Measurements from ENCODE around the gene SYNE1. TPM values are rescaled to one million over a fixed set of nuclear protein-coding genes. Genes with fewer than 3 reads are reported as not detected.

SYNE1 gene
- total and polyA plus RNA-seq, 10 of the 15 experiments (the other 5 are each of a cell fraction or from before 2014, with no cell fraction given), result 2.3 to 28.7 (median 14.1) TPM

DNA sequence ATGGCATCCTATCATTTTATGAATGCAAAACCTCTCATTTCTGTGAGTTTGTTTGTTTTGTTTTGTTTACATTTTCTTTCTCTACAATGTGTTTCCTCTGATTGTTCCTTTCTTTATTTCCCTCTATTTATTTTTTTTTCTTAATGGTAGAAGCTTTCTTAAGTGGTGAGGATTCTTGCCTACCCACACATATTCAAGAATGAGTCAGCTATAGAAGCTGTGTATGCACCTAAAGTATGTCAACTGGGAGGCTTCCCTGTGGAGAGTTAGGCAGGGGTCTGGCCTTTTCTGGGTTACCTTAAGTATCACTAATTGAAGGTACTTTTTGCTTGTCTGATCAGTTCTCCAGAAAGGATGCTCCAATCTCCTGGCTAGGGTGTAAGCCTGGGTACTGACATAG lies 475.7 kb downstream of the SYNE1 start:
- POLR2A ChIA-PET, result no interaction called here
- H3K4me1 ChIP-seq (ENCODE audit: control insufficient read depth, insufficient read depth, low read length), result peaks cover 7% of the 10 kb centered on the region; the same call in 1 of the 2 replicates
- in situ Hi-C loops (cut with MboI) (no loop called here), intact Hi-C loops (cut with micrococcal nuclease; ENCODE audit: unreplicated experiment) (no loop called here)
- FAIRE-seq (no peak), ATAC-seq (peak; percentile 74), DNase-seq (ENCODE audit: low read depth, low spot score) (no peak)
- H3K9ac ChIP-seq (ENCODE audit: control insufficient read depth, insufficient read depth, low read length), result no peak overlapping the region
- RAD21 ChIA-PET (ENCODE audit: unreplicated experiment), result interaction anchor here (1.2 kb wide), 1 partner anchor 9 kb away, joined by 3 read pairs; no protein-coding TSS in a partner anchor
- no peak overlapping the region for H3K4me2 ChIP-seq (ENCODE audit: control insufficient read depth, insufficient read depth)
- no peaks in the 10 kb centered on the region for H4K20me1 ChIP-seq (ENCODE audit: control insufficient read depth, insufficient read depth)
- H3K36me3 ChIP-seq (ENCODE audit: control insufficient read depth in 2 of 2, insufficient read depth in 2 of 2, low read length in 1 of 2), result no peaks in the 10 kb centered on the region; a peak in 1 of 4 replicates
- CTCF ChIA-PET, result interaction anchor here (0.6 to 1.3 kb wide), 3 partner anchors 37 to 177 kb away, joined by 3 to 5 read pairs (median 4); no protein-coding TSS in a partner anchor
- SMC1A ChIA-PET (ENCODE audit: uncharacterized antibody, unreplicated experiment), result interaction anchor here (0.9 to 3.0 kb wide), 3 partner anchors 9 to 39 kb away, joined by 3 to 18 read pairs (median 4); no protein-coding TSS in a partner anchor
- TF ChIP-seq NFYA (IDR thresholded peaks at IDR 0.05; ENCODE audit: borderline replicate concordance, low read depth, low read length) (no peak), IKZF1 (conservative IDR thresholded peaks at IDR 0.05) (peak; percentile 35; the same call in 1 of the 2 replicates), RUNX3 (IDR thresholded peaks at IDR 0.05; ENCODE audit: low read length) (peak; percentile 40; the same call in 1 of the 2 replicates), IRF4 (IDR thresholded peaks at IDR 0.05; ENCODE audit: low read depth, low read length) (0 out of 2 replicates have a peak, but pooled peaks have one; percentile 19), JUNB (IDR thresholded peaks at IDR 0.05) (peak; percentile 50), BMI1 (IDR thresholded peaks at IDR 0.05; ENCODE audit: borderline replicate concordance) (no peak), DPF2 (IDR thresholded peaks at IDR 0.05) (0 out of 2 replicates have a peak, but pooled peaks have one; percentile 21), BCL11A (IDR thresholded peaks at IDR 0.05; ENCODE audit: low read depth, low read length) (0 out of 2 replicates have a peak, but pooled peaks have one; percentile 10), PML (IDR thresholded peaks at IDR 0.05; ENCODE audit: low read length) (no peak), IKZF2 (IDR thresholded peaks at IDR 0.05) (peak; percentile 32 to 57; a peak in 3 of 4 replicates)
- TF ChIP-seq, protein P1, sequence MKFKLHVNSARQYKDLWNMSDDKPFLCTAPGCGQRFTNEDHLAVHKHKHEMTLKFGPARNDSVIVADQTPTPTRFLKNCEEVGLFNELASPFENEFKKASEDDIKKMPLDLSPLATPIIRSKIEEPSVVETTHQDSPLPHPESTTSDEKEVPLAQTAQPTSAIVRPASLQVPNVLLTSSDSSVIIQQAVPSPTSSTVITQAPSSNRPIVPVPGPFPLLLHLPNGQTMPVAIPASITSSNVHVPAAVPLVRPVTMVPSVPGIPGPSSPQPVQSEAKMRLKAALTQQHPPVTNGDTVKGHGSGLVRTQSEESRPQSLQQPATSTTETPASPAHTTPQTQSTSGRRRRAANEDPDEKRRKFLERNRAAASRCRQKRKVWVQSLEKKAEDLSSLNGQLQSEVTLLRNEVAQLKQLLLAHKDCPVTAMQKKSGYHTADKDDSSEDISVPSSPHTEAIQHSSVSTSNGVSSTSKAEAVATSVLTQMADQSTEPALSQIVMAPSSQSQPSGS (IDR thresholded peaks at IDR 0.05; ENCODE audit: low read length), result no peak
- no peak overlapping the region for H3K27ac ChIP-seq (ENCODE audit: control insufficient read depth, insufficient read depth)
- H2AFZ ChIP-seq (ENCODE audit: control insufficient read depth, low read depth, low read length), result no peak overlapping the region
- H3K4me3 ChIP-seq, result no peak overlapping the region
- no peaks in the 10 kb centered on the region for H3K79me2 ChIP-seq (ENCODE audit: control insufficient read depth, insufficient read depth, low read length)
- no peaks in the 10 kb centered on the region for H3K27me3 ChIP-seq (replicated peaks in 1 of 2; ENCODE audit: control insufficient read depth in 2 of 2, insufficient read depth in 2 of 2, low read length in 1 of 2)
- H3K9me3 ChIP-seq (replicated peaks; ENCODE audit: control insufficient read depth, insufficient read depth, low read length), result no peaks in the 10 kb centered on the region; the same call in 2 of the 3 replicates
- no TSS peak for BruUV-seq (replicated peaks)
